Measurements from ENCODE around the gene ZBTB32. TPM values are rescaled to one million over a fixed set of nuclear protein-coding genes. Genes with fewer than 3 reads are reported as not detected.
"Not testable (repeated sequence)": the region's sequence is repeated elsewhere in the genome, so short reads cannot be mapped to it uniquely, and the experiment has no call there.

Gene ZBTB32
- 100 to 1,000 TPM in 2 of 3 donors, 10 to 100 TPM in 1; 90.8 to 136 (median 101) TPM for total RNA-seq

- ATAC-seq (no peak), DNase-seq (no peak)
- H3K36me3 Mint-ChIP-seq (ENCODE audit: insufficient read depth), result no peaks in the 10 kb centered on the region
- H3K4me3 Mint-ChIP-seq, result peak within 1 kb of the TSS; percentile 19
- no peaks in the 10 kb centered on the region for H3K27me3 Mint-ChIP-seq (ENCODE audit: low read depth)
- no peaks in the 10 kb centered on the region for H3K9me3 Mint-ChIP-seq
- H3K4me1 Mint-ChIP-seq (ENCODE audit: low read depth), result peaks cover 4% of the 10 kb centered on the region
Measured at GRCh38 chr19:35704218-35704617, at the start of gene ZBTB32. TSS of gene ZBTB32 (plus strand) at chr19:35704558. CDS start at chr19:35714627, 10,069 bp downstream.

GRCh38 chr19:35654828-35655227 is 49.5 kb upstream of the ZBTB32 start:
- H3K4me3 Mint-ChIP-seq; H3K27me3 Mint-ChIP-seq (ENCODE audit: low read depth); DNase-seq; ATAC-seq; H3K9me3 Mint-ChIP-seq: not testable (repeated sequence)
- H3K36me3 Mint-ChIP-seq (ENCODE audit: insufficient read depth), result peaks cover 29% of the 10 kb centered on the region
- peaks cover 19% of the 10 kb centered on the region for H3K4me1 Mint-ChIP-seq (ENCODE audit: low read depth)

- Mint-ChIP-seq H3K9me3 (no peaks in the 10 kb centered on the region), H3K4me1 (ENCODE audit: low read depth) (peaks cover 13% of the 10 kb centered on the region), H3K4me3 (no peak overlapping the region), H3K36me3 (ENCODE audit: insufficient read depth) (peaks cover 31% of the 10 kb centered on the region), H3K27me3 (ENCODE audit: low read depth) (no peaks in the 10 kb centered on the region)
- ATAC-seq, result no peak
- DNase-seq, result no peak
Measured at GRCh38 chr19:35655600-35655999, 48.8 kb upstream of the ZBTB32 start.

GRCh38 chr19:35656700-35657099 is 47.7 kb upstream of the ZBTB32 start:
- peaks cover 38% of the 10 kb centered on the region for H3K36me3 Mint-ChIP-seq (ENCODE audit: insufficient read depth)
- no peak for DNase-seq
- H3K27me3 Mint-ChIP-seq (ENCODE audit: low read depth), result no peaks in the 10 kb centered on the region

GRCh38 chr19:35657904-35658700 is 46.3 kb upstream of the ZBTB32 start:
- peaks cover 44% of the 10 kb centered on the region for H3K36me3 Mint-ChIP-seq (ENCODE audit: insufficient read depth)
- no peaks in the 10 kb centered on the region for H3K9me3 Mint-ChIP-seq
- DNase-seq (no peak), ATAC-seq (peak; percentile 54 to 66)
- H3K4me3 Mint-ChIP-seq, result no peak overlapping the region
- H3K4me1 Mint-ChIP-seq (ENCODE audit: low read depth), result peaks cover 2% of the 10 kb centered on the region
- H3K27me3 Mint-ChIP-seq (ENCODE audit: low read depth), result no peaks in the 10 kb centered on the region

More at GRCh38 chr19:35656700-35657099, 47.7 kb upstream of the ZBTB32 start:
- H3K4me1 Mint-ChIP-seq (ENCODE audit: low read depth), result peaks cover 5% of the 10 kb centered on the region
- H3K4me3 Mint-ChIP-seq, result no peak overlapping the region
- no peaks in the 10 kb centered on the region for H3K9me3 Mint-ChIP-seq
- ATAC-seq, result no peak

GRCh38 chr19:35661995-35662340 is 42.4 kb upstream of the ZBTB32 start:
- DNase-seq (no peak), ATAC-seq (no peak)
- Mint-ChIP-seq H3K4me3 (no peak overlapping the region), H3K27me3 (ENCODE audit: low read depth) (no peaks in the 10 kb centered on the region), H3K4me1 (ENCODE audit: low read depth) (no peaks in the 10 kb centered on the region), H3K9me3 (no peaks in the 10 kb centered on the region), H3K36me3 (ENCODE audit: insufficient read depth) (peaks cover 30% of the 10 kb centered on the region)

- H3K9me3 Mint-ChIP-seq, result no peaks in the 10 kb centered on the region
- DNase-seq, result no peak
- peaks cover 20% of the 10 kb centered on the region for H3K36me3 Mint-ChIP-seq (ENCODE audit: insufficient read depth)
- H3K4me3 Mint-ChIP-seq, result no peak overlapping the region
- no peaks in the 10 kb centered on the region for H3K4me1 Mint-ChIP-seq (ENCODE audit: low read depth)
- ATAC-seq, result no peak
- H3K27me3 Mint-ChIP-seq (ENCODE audit: low read depth), result no peaks in the 10 kb centered on the region
Measured at GRCh38 chr19:35663981-35664380, 40.4 kb upstream of the ZBTB32 start.

GRCh38 chr19:35665157-35665556 is 39.2 kb upstream of the ZBTB32 start:
- Mint-ChIP-seq H3K27me3 (ENCODE audit: low read depth) (peaks cover 10% of the 10 kb centered on the region), H3K9me3 (no peaks in the 10 kb centered on the region), H3K4me3 (no peak overlapping the region), H3K4me1 (ENCODE audit: low read depth) (no peaks in the 10 kb centered on the region), H3K36me3 (ENCODE audit: insufficient read depth) (peaks cover 17% of the 10 kb centered on the region)
- no peak for DNase-seq
- ATAC-seq, result no peak

- H3K4me3 Mint-ChIP-seq, result no peak overlapping the region
- ATAC-seq (no peak), DNase-seq (no peak)
- peaks cover 17% of the 10 kb centered on the region for H3K36me3 Mint-ChIP-seq (ENCODE audit: insufficient read depth)
- peaks cover 10% of the 10 kb centered on the region for H3K27me3 Mint-ChIP-seq (ENCODE audit: low read depth)
- no peaks in the 10 kb centered on the region for H3K9me3 Mint-ChIP-seq
- no peaks in the 10 kb centered on the region for H3K4me1 Mint-ChIP-seq (ENCODE audit: low read depth)
Measured at GRCh38 chr19:35665604-35666003, 38.8 kb upstream of the ZBTB32 start.

- Mint-ChIP-seq H3K4me3 (no peak within 1 kb of the TSS), H3K27me3 (ENCODE audit: low read depth) (peaks cover 10% of the 10 kb centered on the region), H3K36me3 (ENCODE audit: insufficient read depth) (peaks cover 12% of the 10 kb centered on the region), H3K9me3 (no peaks in the 10 kb centered on the region), H3K4me1 (ENCODE audit: low read depth) (no peaks in the 10 kb centered on the region)
- DNase-seq, result no peak
- no peak for ATAC-seq
Measured at GRCh38 chr19:35666251-35666913, 38.0 kb upstream of the ZBTB32 start, which contains the start of gene UPK1A. TSS of gene UPK1A (plus strand) at chr19:35666517. CDS start at chr19:35666813, 296 bp downstream.

- ATAC-seq, result no peak
- Mint-ChIP-seq H3K36me3 (ENCODE audit: insufficient read depth) (no peaks in the 10 kb centered on the region), H3K27me3 (ENCODE audit: low read depth) (peaks cover 23% of the 10 kb centered on the region), H3K4me1 (ENCODE audit: low read depth) (peaks cover 7% of the 10 kb centered on the region), H3K9me3 (no peaks in the 10 kb centered on the region), H3K4me3 (no peak overlapping the region)
- no peak for DNase-seq
Measured at GRCh38 chr19:35669566-35669965, 34.8 kb upstream of the ZBTB32 start.

GRCh38 chr19:35669974-35670373 is 34.4 kb upstream of the ZBTB32 start:
- H3K4me1 Mint-ChIP-seq (ENCODE audit: low read depth), result peaks cover 7% of the 10 kb centered on the region
- no peaks in the 10 kb centered on the region for H3K9me3 Mint-ChIP-seq
- no peak for ATAC-seq
- H3K4me3 Mint-ChIP-seq, result no peak overlapping the region
- no peaks in the 10 kb centered on the region for H3K36me3 Mint-ChIP-seq (ENCODE audit: insufficient read depth)
- no peak for DNase-seq
- peaks cover 23% of the 10 kb centered on the region for H3K27me3 Mint-ChIP-seq (ENCODE audit: low read depth)

- no peak for DNase-seq
- no peak for ATAC-seq
- Mint-ChIP-seq H3K4me3 (no peak overlapping the region), H3K36me3 (ENCODE audit: insufficient read depth) (no peaks in the 10 kb centered on the region), H3K4me1 (ENCODE audit: low read depth) (peaks cover 7% of the 10 kb centered on the region), H3K27me3 (ENCODE audit: low read depth) (peaks cover 24% of the 10 kb centered on the region), H3K9me3 (no peaks in the 10 kb centered on the region)
Measured at GRCh38 chr19:35670686-35671085, 33.7 kb upstream of the ZBTB32 start.

- no peak for ATAC-seq
- H3K36me3 Mint-ChIP-seq (ENCODE audit: insufficient read depth), result no peaks in the 10 kb centered on the region
- no peak for DNase-seq
- H3K27me3 Mint-ChIP-seq (ENCODE audit: low read depth), result peaks cover 27% of the 10 kb centered on the region
- peaks cover 7% of the 10 kb centered on the region for H3K4me1 Mint-ChIP-seq (ENCODE audit: low read depth)
- no peaks in the 10 kb centered on the region for H3K9me3 Mint-ChIP-seq
- no peak overlapping the region for H3K4me3 Mint-ChIP-seq
Measured at GRCh38 chr19:35671818-35672217, 32.5 kb upstream of the ZBTB32 start.

Measured in activated T-cell treated with anti-CD3 and anti-CD28 coated beads, Interleukin-2, amount 50 U/mL, for 4 hours (primary cell).